K562 treated with DMSO at 1 percent for 12 hours (cell line): ENCODE results near the gene DAP. TPM values are rescaled to one million over a fixed set of nuclear protein-coding genes. Genes with fewer than 3 reads are reported as not detected.

Experiments used
- total RNA-seq: library from RNA; unstranded; fragments of 300-600 nt; gene quantifications from 2 replicates; pipeline ENCODE4 v1.2.3, GENCODE V29; 2022; ENCODE audit not compliant: insufficient read depth

Gene DAP, protein sequence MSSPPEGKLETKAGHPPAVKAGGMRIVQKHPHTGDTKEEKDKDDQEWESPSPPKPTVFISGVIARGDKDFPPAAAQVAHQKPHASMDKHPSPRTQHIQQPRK
- 110 and 164 TPM in 2 replicates for total RNA-seq

DNA sequence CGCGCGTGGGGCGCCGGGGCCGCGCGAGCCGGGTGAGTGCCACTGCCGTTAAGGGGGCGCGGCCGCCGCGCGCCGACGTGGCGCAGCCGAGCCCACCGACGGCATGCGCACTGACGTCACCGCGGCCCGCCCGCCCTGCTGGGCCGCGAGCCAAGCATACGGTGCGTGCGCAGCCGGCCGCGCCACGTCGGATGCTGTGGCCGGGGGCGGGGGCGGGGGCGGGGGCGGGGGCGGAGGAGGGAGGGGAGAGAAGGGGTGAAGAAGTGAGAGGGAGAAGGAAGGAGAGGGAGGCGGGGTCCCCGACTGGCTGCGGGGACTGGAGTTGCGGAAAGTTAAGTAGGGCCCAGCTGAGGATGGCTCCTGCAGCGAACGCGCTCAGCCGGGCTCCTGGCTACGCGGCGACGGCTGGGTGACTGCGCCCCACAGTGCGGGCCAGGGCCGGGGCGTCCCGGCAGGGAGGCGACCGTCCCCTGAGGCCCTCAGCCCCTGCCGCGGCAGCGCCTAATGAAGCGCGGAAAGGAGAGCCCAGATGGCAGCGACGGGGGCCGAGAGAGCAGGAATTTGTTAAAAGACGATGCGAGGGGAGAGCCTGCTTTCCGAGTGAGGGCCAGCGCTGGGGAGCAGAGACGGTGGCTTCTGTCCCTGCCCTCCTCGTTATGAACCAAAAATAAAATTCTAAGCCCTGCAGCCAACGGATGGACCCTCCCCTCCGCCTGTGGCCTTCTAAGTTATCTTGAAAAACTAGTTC, at the start of gene DAP:
Gene DAP, minus strand, starts transcription at position 50 of the 748 bp plus-strand sequence. CDS start 166 bp downstream, outside the sequence.

Other genes with a start within 250 kb of the DAP start
- 0.78 and 3.5 TPM in 2 replicates for gene ANKRD33B, start 197.2 kb downstream of the DAP start, total RNA-seq